HepG2 (cell line): Measurements from ENCODE around the gene LCN2. TPM values are rescaled to one million over a fixed set of nuclear protein-coding genes. Genes with fewer than 3 reads are reported as not detected.

Source experiments
- DNMT3B ChIP-seq: conservative IDR thresholded peaks from 2 replicates; pipeline ENCODE4 v1.6.1; 2016; ENCODE audit warnings: missing biosample characterization, control low read depth
- DRAP1 ChIP-seq: IDR thresholded peaks from 2 replicates; pipeline ENCODE4 v1.6.1; 2016; ENCODE audit warnings: missing genetic modification reagents, missing compliant biosample characterization
- FOSL2 ChIP-seq: sonication (generic); formaldehyde crosslinking; IDR thresholded peaks from 2 replicates; pipeline ENCODE4 v1.4.0; 2020; ENCODE audit warnings: missing genetic modification reagents
- GATAD1 ChIP-seq: IDR thresholded peaks from 2 replicates; pipeline ENCODE4 v1.6.1; 2016; ENCODE audit warnings: missing genetic modification reagents, missing compliant biosample characterization
- HMG20A ChIP-seq: IDR thresholded peaks from 2 replicates; pipeline ENCODE4 v1.6.1; 2016; ENCODE audit warnings: borderline replicate concordance
- HMGXB3 ChIP-seq: sonication (generic); formaldehyde crosslinking; IDR thresholded peaks from 2 replicates; pipeline ENCODE4 v1.4.0; 2020; ENCODE audit warnings: missing genetic modification reagents, borderline replicate concordance
- NCOA2 ChIP-seq: sonication (generic); formaldehyde crosslinking; IDR thresholded peaks from 2 replicates; pipeline ENCODE4 v1.8.0; 2022; ENCODE audit warnings: inconsistent platforms
- PRDM10 ChIP-seq: sonication (generic); formaldehyde crosslinking; IDR thresholded peaks from 2 replicates; pipeline ENCODE4 v1.4.0; 2020; ENCODE audit warnings: low read depth, missing genetic modification reagents
- RXRB ChIP-seq: IDR thresholded peaks from 2 replicates; pipeline ENCODE4 v1.6.1; 2016; ENCODE audit warnings: borderline replicate concordance, missing genetic modification reagents, missing compliant biosample characterization
- TBX2 ChIP-seq: sonication (generic); formaldehyde crosslinking; IDR thresholded peaks from 2 replicates; pipeline ENCODE4 v1.5.0; 2020; ENCODE audit warnings: missing genetic modification reagents, mild to moderate bottlenecking, borderline replicate concordance
- TCF7 ChIP-seq: sonication (generic); IDR thresholded peaks from 2 replicates; pipeline ENCODE4 v1.6.1; 2016; ENCODE audit warnings: antibody characterized with exemption, low read depth
- ZFX ChIP-seq: sonication (generic); formaldehyde crosslinking; IDR thresholded peaks from 2 replicates; pipeline ENCODE4 v1.4.0; 2020; ENCODE audit warnings: mild to moderate bottlenecking, low read depth, missing genetic modification reagents, moderate library complexity
- ZNF142 ChIP-seq: sonication (generic); formaldehyde crosslinking; IDR thresholded peaks from 2 replicates; pipeline ENCODE4 v1.4.0; 2020; ENCODE audit warnings: missing genetic modification reagents
- ZNF263 ChIP-seq: sonication (generic); formaldehyde crosslinking; IDR thresholded peaks from 2 replicates; pipeline ENCODE4 v1.4.0; 2020; ENCODE audit warnings: missing genetic modification reagents
- ZNF788 ChIP-seq: sonication (generic); formaldehyde crosslinking; IDR thresholded peaks from 2 replicates; pipeline ENCODE4 v1.5.0; 2020; ENCODE audit warnings: mild to moderate bottlenecking, missing genetic modification reagents, borderline replicate concordance
- polyA plus RNA-seq, 8 experiments: library from polyadenylated mRNA; depleted of rRNA in 3 of 8; stranded (reverse) in 7 of 8; unstranded in 1 of 8; fragments of >200 nt; fragmentation: Illumina TruSeq in 4 of 8; extraction: Trizol in 4 of 8; gene quantifications; 2 replicates each; pipeline versions ENCODE4 v1.2.1 to v1.2.3, GENCODE V29; 2011 to 2016; ENCODE audit warnings: low read depth in 4 of 8, missing spikeins in 1 of 8, mixed read lengths in 1 of 8; ENCODE audit not compliant: insufficient read depth in 1 of 8
- total RNA-seq, 5 experiments: library from RNA; depleted of rRNA; stranded (reverse); fragments of >200 nt; fragmentation: Illumina TruSeq; extraction: Trizol; gene quantifications; 2 replicates each; pipeline ENCODE4 v1.2.3, GENCODE V29; 2016; ENCODE audit warnings: low read depth in 1 of 5

Gene LCN2
- total and polyA plus RNA-seq, 2 of the 13 experiments (the other 11 are each of a cell fraction or from before 2014, with no cell fraction given), result 0.38 to 1.4 TPM

- TF ChIP-seq HMGXB3 (CRISPR knock-in tag) (0 out of 2 replicates have a peak, but pooled peaks have one; percentile 45), HMG20A (CRISPR knock-in tag) (peak; percentile 32; the same call in 1 of the 2 replicates), TBX2 (peak; percentile 73), TCF7 (peak; percentile 78), ZFX (CRISPR knock-in tag) (peak; percentile 49; the same call in 1 of the 2 replicates), ZNF263 (CRISPR knock-in tag) (0 out of 2 replicates have a peak, but pooled peaks have one; percentile 10), PRDM10 (CRISPR knock-in tag) (0 out of 2 replicates have a peak, but pooled peaks have one; percentile 69), DNMT3B (CRISPR knock-in tag) (0 out of 2 replicates have a peak, but pooled peaks have one; percentile 28), GATAD1 (CRISPR knock-in tag) (peak; percentile 31; the same call in 1 of the 2 replicates), FOSL2 (CRISPR knock-in tag) (peak; percentile 33; the same call in 1 of the 2 replicates), RXRB (CRISPR knock-in tag) (peak; percentile 66; the same call in 1 of the 2 replicates), ZNF788 (CRISPR knock-in tag) (peak; percentile 55; the same call in 1 of the 2 replicates), DRAP1 (CRISPR knock-in tag) (peak; percentile 97), ZNF142 (CRISPR knock-in tag) (peak; percentile 36; the same call in 1 of the 2 replicates), NCOA2 (peak; percentile 55)
Measured at GRCh38 chr9:128132139-128132538, 17.1 kb upstream of the LCN2 start (continued).
